ENCODE results near the gene NADSYN1. TPM values are rescaled to one million over a fixed set of nuclear protein-coding genes. Genes with fewer than 3 reads are reported as not detected.

NADSYN1 gene
- total and polyA plus RNA-seq, 2 of the 13 experiments (the other 11 are each of a cell fraction or from before 2014, with no cell fraction given): 35.7 to 51.5 TPM

DNA sequence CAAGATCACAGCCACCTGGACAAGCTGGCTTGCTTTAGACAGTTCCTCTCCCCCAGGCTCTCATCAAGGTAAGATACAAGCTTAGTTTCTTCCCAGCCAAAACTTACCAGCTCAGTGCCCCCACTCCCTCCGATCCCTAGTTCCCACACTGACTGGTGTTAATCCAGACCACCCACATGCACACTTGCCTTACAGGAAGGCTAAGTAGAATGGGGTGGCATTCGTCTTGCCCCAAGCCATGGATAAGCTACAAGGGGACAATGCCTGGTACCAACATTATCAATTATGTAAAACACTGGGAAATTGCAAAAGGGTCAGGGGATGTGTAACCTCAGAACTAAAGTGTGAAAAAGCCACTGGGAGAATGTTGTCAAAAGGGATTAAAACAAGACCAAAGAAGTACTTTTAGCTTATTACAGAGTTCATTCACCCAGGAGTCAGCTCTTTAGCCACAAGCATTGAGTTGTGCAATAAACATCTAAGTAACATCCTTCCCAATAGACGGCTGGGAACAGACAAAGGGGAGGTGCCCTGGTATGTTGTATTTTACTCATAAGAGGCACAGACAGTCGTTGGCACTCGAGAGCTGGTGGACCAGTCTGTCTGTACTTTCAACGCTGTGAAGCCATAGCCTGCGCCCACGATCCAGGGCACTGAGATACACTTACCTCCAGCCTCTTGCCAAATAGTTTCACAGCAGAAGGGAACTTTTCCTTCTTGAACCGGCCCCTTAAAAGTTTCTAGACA is 5.9 kb upstream of the NADSYN1 start (continued):
- TF ChIP-seq, protein P1, sequence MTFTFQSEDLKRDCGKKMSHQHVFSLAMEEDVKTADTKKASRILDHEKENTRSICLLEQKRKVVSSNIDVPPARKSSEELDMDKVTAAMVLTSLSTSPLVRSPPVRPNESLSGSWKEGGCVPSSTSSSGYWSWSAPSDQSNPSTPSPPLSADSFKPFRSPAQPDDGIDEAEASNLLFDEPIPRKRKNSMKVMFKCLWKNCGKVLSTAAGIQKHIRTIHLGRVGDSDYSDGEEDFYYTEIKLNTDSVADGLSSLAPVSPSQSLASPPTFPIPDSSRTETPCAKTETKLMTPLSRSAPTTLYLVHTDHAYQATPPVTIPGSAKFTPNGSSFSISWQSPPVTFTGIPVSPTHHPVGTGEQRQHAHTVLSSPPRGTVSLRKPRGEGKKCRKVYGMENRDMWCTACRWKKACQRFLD (CRISPR knock-in tag; IDR thresholded peaks at IDR 0.05; ENCODE audit: borderline replicate concordance): no peak
- TF ChIP-seq, protein P2, sequence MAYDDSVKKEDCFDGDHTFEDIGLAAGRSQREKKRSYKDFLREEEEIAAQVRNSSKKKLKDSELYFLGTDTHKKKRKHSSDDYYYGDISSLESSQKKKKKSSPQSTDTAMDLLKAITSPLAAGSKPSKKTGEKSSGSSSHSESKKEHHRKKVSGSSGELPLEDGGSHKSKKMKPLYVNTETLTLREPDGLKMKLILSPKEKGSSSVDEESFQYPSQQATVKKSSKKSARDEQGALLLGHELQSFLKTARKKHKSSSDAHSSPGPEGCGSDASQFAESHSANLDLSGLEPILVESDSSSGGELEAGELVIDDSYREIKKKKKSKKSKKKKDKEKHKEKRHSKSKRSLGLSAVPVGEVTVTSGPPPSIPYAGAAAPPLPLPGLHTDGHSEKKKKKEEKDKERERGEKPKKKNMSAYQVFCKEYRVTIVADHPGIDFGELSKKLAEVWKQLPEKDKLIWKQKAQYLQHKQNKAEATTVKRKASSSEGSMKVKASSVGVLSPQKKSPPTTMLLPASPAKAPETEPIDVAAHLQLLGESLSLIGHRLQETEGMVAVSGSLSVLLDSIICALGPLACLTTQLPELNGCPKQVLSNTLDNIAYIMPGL (CRISPR knock-in tag; IDR thresholded peaks at IDR 0.05; ENCODE audit: borderline replicate concordance in 1 of 2, low read depth in 1 of 2): no peak
- TF ChIP-seq JDP2 (CRISPR knock-in tag; IDR thresholded peaks at IDR 0.05; ENCODE audit: borderline replicate concordance): no peak
- no peak for TF ChIP-seq ZNF12 (CRISPR knock-in tag; IDR thresholded peaks at IDR 0.05)
- TF ChIP-seq CBX1 (IDR thresholded peaks at IDR 0.05; ENCODE audit: low read depth): no peak
- TF ChIP-seq, protein P3, sequence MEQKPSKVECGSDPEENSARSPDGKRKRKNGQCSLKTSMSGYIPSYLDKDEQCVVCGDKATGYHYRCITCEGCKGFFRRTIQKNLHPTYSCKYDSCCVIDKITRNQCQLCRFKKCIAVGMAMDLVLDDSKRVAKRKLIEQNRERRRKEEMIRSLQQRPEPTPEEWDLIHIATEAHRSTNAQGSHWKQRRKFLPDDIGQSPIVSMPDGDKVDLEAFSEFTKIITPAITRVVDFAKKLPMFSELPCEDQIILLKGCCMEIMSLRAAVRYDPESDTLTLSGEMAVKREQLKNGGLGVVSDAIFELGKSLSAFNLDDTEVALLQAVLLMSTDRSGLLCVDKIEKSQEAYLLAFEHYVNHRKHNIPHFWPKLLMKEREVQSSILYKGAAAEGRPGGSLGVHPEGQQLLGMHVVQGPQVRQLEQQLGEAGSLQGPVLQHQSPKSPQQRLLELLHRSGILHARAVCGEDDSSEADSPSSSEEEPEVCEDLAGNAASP (CRISPR knock-in tag; IDR thresholded peaks at IDR 0.05; ENCODE audit: borderline replicate concordance): peak; percentile 23; the same call in 1 of the 2 replicates
- TF ChIP-seq ZBTB3 (CRISPR knock-in tag; IDR thresholded peaks at IDR 0.05; ENCODE audit: borderline replicate concordance, low read depth): no peak
- no peak for TF ChIP-seq MZF1 (CRISPR knock-in tag; IDR thresholded peaks at IDR 0.05; ENCODE audit: borderline replicate concordance)
- TF ChIP-seq, protein P4, sequence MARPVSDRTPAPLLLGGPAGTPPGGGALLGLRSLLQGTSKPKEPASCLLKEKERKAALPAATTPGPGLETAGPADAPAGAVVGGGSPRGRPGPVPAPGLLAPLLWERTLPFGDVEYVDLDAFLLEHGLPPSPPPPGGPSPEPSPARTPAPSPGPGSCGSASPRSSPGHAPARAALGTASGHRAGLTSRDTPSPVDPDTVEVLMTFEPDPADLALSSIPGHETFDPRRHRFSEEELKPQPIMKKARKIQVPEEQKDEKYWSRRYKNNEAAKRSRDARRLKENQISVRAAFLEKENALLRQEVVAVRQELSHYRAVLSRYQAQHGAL (CRISPR knock-in tag; IDR thresholded peaks at IDR 0.05; ENCODE audit: not compliant biosample characterization): no peak
- TF ChIP-seq ZSCAN29 (CRISPR knock-in tag; conservative IDR thresholded peaks at IDR 0.05): no peak
- TF ChIP-seq NR2F2 (IDR thresholded peaks at IDR 0.05; ENCODE audit: borderline replicate concordance, low read depth): peak; percentile 69; the same call in 1 of the 2 replicates
- peak; percentile 53 for TF ChIP-seq BCL6 (CRISPR knock-in tag; IDR thresholded peaks at IDR 0.05)
- no peak for TF ChIP-seq EED (CRISPR knock-in tag; IDR thresholded peaks at IDR 0.05)
- peak in 1 of 2 experiments; percentile 32; a peak in 1 of 4 replicates for TF ChIP-seq POLR2A (IDR thresholded peaks at IDR 0.05; ENCODE audit: insufficient read depth in 1 of 2, low read depth in 2 of 2, low read length in 2 of 2)
- no peak for TF ChIP-seq ZSCAN9 (CRISPR knock-in tag; IDR thresholded peaks at IDR 0.05; ENCODE audit: borderline replicate concordance)
- no peak for TF ChIP-seq RORA (CRISPR knock-in tag; IDR thresholded peaks at IDR 0.05)
- no peak for TF ChIP-seq RFXAP (CRISPR knock-in tag; IDR thresholded peaks at IDR 0.05; ENCODE audit: borderline replicate concordance)
- no peak for TF ChIP-seq ZNF790 (CRISPR knock-in tag; IDR thresholded peaks at IDR 0.05; ENCODE audit: borderline replicate concordance)
- TF ChIP-seq, protein P5, sequence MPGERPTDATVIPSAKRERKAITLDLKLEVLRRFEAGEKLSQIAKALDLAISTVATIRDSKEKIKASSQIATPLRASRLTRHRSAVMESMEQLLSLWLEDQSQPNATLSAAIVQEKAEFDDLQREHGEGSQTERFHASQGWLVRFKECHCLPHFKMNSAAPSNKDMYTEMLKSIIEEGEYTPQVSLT (CRISPR knock-in tag; IDR thresholded peaks at IDR 0.05; ENCODE audit: borderline replicate concordance, low read depth): no peak
- TF ChIP-seq TEAD3 (CRISPR knock-in tag; optimal IDR thresholded peaks at IDR 0.05; ENCODE audit: borderline replicate concordance): peak; percentile 78
- TF ChIP-seq SALL2 (CRISPR knock-in tag; IDR thresholded peaks at IDR 0.05): no peak
- TF ChIP-seq KLF15 (CRISPR knock-in tag; IDR thresholded peaks at IDR 0.05; ENCODE audit: borderline replicate concordance): no peak
- TF ChIP-seq JARID2 (CRISPR knock-in tag; IDR thresholded peaks at IDR 0.05; ENCODE audit: insufficient replicate concordance): peak; percentile 30
- 0 out of 4 replicates have a peak, but pooled peaks of 1 of the 2 experiments have one; percentile 12 for TF ChIP-seq NR2F1 (CRISPR knock-in tag; IDR thresholded peaks at IDR 0.05)
